NB4 (cell line): ENCODE measurements around the gene CA9.

Experiments used
- DNase-seq: peaks from one replicate; pipeline ENCODE4 v3.0.0; 2010; ENCODE audit warnings: low read depth
- H3K4me3 ChIP-seq: one replicate; pipeline ENCODE4 v1.5.1; 2011; ENCODE audit warnings: mild to moderate bottlenecking, low read depth, low read length, moderate library complexity
- CTCF ChIP-seq: IDR thresholded peaks from one replicate; pipeline ENCODE4 v1.5.1; 2012; ENCODE audit warnings: low read depth, low read length
- MYC ChIP-seq: IDR thresholded peaks from 2 replicates; pipeline ENCODE4 v1.6.1; 2011; ENCODE audit warnings: low read depth, low read length
- POLR2A ChIP-seq: IDR thresholded peaks from 2 replicates; pipeline ENCODE4 v1.6.1; 2011; ENCODE audit warnings: mild to moderate bottlenecking; ENCODE audit not compliant: insufficient read length; ENCODE audit errors: extremely low read depth
- TF ChIP-seq, protein P1 (sequence below): IDR thresholded peaks from 2 replicates; pipeline ENCODE4 v1.6.1; 2011; ENCODE audit warnings: low read depth, low read length

The CA9 gene

GRCh38 chr9:35706951-35707350, 33.2 kb downstream of the CA9 start:
- no peak for DNase-seq
- TF ChIP-seq, protein P1, sequence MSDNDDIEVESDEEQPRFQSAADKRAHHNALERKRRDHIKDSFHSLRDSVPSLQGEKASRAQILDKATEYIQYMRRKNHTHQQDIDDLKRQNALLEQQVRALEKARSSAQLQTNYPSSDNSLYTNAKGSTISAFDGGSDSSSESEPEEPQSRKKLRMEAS, result no peak
- TF ChIP-seq MYC, result no peak
- TF ChIP-seq POLR2A, result no peak
- TF ChIP-seq CTCF, result no peak
- no peak overlapping the region for H3K4me3 ChIP-seq

- no peak for DNase-seq
- TF ChIP-seq MYC (no peak), CTCF (no peak)
- TF ChIP-seq, protein P1, result no peak
- no peak overlapping the region for H3K4me3 ChIP-seq
Measured at GRCh38 chr9:35708146-35708545, 34.4 kb downstream of the CA9 start.

- no peak for TF ChIP-seq MYC
- no peak for TF ChIP-seq POLR2A
- TF ChIP-seq, protein P1, result no peak
- TF ChIP-seq CTCF, result no peak
- H3K4me3 ChIP-seq, result no peak overlapping the region
- DNase-seq, result no peak
Measured at GRCh38 chr9:35710818-35711500, 37.2 kb downstream of the CA9 start.

GRCh38 chr9:35711501-35712428, 38.0 kb downstream of the CA9 start:
- no peak overlapping the region for H3K4me3 ChIP-seq
- DNase-seq, result no peak
- TF ChIP-seq MYC (no peak), CTCF (no peak), POLR2A (no peak)
- TF ChIP-seq, protein P1, result no peak

DNA sequence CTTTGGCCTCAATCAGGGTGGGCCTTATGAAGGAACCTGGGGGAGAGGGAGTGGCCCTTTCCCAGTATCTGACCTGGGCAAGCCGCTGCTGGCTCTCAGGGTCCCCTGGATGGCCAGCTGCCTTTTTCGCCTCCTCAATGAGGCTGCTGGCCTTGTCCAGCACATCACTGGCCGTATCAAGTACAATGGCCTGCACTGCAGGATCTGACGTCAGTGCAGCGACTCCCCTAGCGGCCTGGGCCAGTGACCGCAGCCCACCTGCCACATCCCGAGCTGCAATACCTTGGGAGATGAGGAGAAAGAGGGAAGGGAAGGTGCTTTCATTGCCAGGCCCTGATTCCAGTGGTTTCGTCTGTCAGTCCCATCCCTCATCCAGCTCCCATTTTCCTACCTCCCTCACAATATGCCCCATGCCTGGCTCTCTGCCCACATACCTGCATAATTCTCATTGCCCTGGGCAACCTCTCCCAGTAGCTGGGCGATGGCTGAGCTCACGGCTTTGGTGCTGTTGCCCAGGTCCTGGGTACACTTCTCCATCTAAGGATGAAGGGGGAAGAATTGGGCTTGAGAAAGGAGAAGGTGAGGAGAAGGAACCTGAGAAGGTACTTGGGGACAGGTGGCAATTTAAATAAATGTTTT, 39.2 kb downstream of the CA9 start:
- no peak overlapping the region for H3K4me3 ChIP-seq
- no peak for TF ChIP-seq MYC
- TF ChIP-seq, protein P1, result no peak
- no peak for TF ChIP-seq CTCF
- no peak for TF ChIP-seq POLR2A
- no peak for DNase-seq
